HepG2 (cell line): ENCODE data around the gene ABHD4. TPM values are rescaled to one million over a fixed set of nuclear protein-coding genes. Genes with fewer than 3 reads are reported as not detected.
A peak's percentile ranks its signal among the peaks of the same experiment; 100 is the strongest.

Experiments
- MXI1 ChIP-seq: IDR thresholded peaks from 3 replicates; pipeline ENCODE4 v1.6.1; 2012; ENCODE audit warnings: low read depth, low read length, inconsistent platforms, borderline replicate concordance
- NR2F6 ChIP-seq, 2 experiments: IDR thresholded peaks; 2 replicates each; pipeline ENCODE4 v1.6.1; 2016; ENCODE audit warnings: antibody characterized with exemption in 1 of 2, mild to moderate bottlenecking in 1 of 2
- PHF8 ChIP-seq: sonication (generic); formaldehyde crosslinking; IDR thresholded peaks from 2 replicates; pipeline ENCODE4 v1.5.0; 2020; ENCODE audit warnings: missing genetic modification reagents
- SIX1 ChIP-seq: sonication (generic); formaldehyde crosslinking; IDR thresholded peaks from 2 replicates; pipeline ENCODE4 v1.4.0; 2020; ENCODE audit warnings: missing genetic modification reagents, borderline replicate concordance
- SP4 ChIP-seq: sonication (generic); formaldehyde crosslinking; IDR thresholded peaks from 2 replicates; pipeline ENCODE4 v1.8.1; 2023; ENCODE audit warnings: mild to moderate bottlenecking, missing genetic modification reagents
- SPEN ChIP-seq: sonication (generic); formaldehyde crosslinking; IDR thresholded peaks from 2 replicates; pipeline ENCODE4 v1.5.1; 2020; ENCODE audit warnings: low read depth, mild to moderate bottlenecking, missing genetic modification reagents
- SRSF1 ChIP-seq: fragments of 200-400 bp; formaldehyde crosslinking; optimal IDR thresholded peaks from 2 replicates; pipeline ENCODE3; 2017; ENCODE audit warnings: mild to moderate bottlenecking, low read depth, low read length, moderate library complexity
- ZNF10 ChIP-seq: sonication (generic); formaldehyde crosslinking; IDR thresholded peaks from 2 replicates; pipeline ENCODE4 v1.4.0; 2020; ENCODE audit warnings: mild to moderate bottlenecking, low read depth, missing genetic modification reagents, borderline replicate concordance
- ZNF274 ChIP-seq: sonication (generic); formaldehyde crosslinking; IDR thresholded peaks from 2 replicates; pipeline ENCODE4 v1.5.1; 2020; ENCODE audit warnings: mild to moderate bottlenecking, missing genetic modification reagents
- ZNF350 ChIP-seq: sonication (generic); formaldehyde crosslinking; IDR thresholded peaks from 2 replicates; pipeline ENCODE4 v1.4.0; 2020; ENCODE audit warnings: mild to moderate bottlenecking, low read depth, missing genetic modification reagents, borderline replicate concordance
- ZNF44 ChIP-seq: sonication (generic); formaldehyde crosslinking; IDR thresholded peaks from 2 replicates; pipeline ENCODE4 v1.5.1; 2020; ENCODE audit warnings: mild to moderate bottlenecking, missing genetic modification reagents
- ZNF550 ChIP-seq: sonication (generic); formaldehyde crosslinking; IDR thresholded peaks from 2 replicates; pipeline ENCODE4 v1.4.0; 2020; ENCODE audit warnings: mild to moderate bottlenecking, missing genetic modification reagents, borderline replicate concordance
- ZNF678 ChIP-seq: sonication (generic); formaldehyde crosslinking; IDR thresholded peaks from 2 replicates; pipeline ENCODE4 v1.4.0; 2020; ENCODE audit warnings: mild to moderate bottlenecking, missing genetic modification reagents
- ZNF720 ChIP-seq: sonication (generic); formaldehyde crosslinking; IDR thresholded peaks from 2 replicates; pipeline ENCODE4 v1.4.0; 2020; ENCODE audit warnings: missing genetic modification reagents
- ZNF773 ChIP-seq: sonication (generic); formaldehyde crosslinking; IDR thresholded peaks from 2 replicates; pipeline ENCODE4 v1.4.0; 2020; ENCODE audit warnings: missing genetic modification reagents, borderline replicate concordance
- ZNF776 ChIP-seq: sonication (generic); formaldehyde crosslinking; IDR thresholded peaks from 2 replicates; pipeline ENCODE4 v1.4.0; 2020; ENCODE audit warnings: mild to moderate bottlenecking, missing genetic modification reagents
- polyA plus RNA-seq, 8 experiments: library from polyadenylated mRNA; depleted of rRNA in 3 of 8; stranded (reverse) in 7 of 8; unstranded in 1 of 8; fragments of >200 nt; fragmentation: Illumina TruSeq in 4 of 8; extraction: Trizol in 4 of 8; gene quantifications; 2 replicates each; pipeline versions ENCODE4 v1.2.1 to v1.2.3, GENCODE V29; 2011 to 2016; ENCODE audit warnings: low read depth in 4 of 8, missing spikeins in 1 of 8, mixed read lengths in 1 of 8; ENCODE audit not compliant: insufficient read depth in 1 of 8
- total RNA-seq, 5 experiments: library from RNA; depleted of rRNA; stranded (reverse); fragments of >200 nt; fragmentation: Illumina TruSeq; extraction: Trizol; gene quantifications; 2 replicates each; pipeline ENCODE4 v1.2.3, GENCODE V29; 2016; ENCODE audit warnings: low read depth in 1 of 5
- TF ChIP-seq, protein P1 (sequence below): sonication (generic); formaldehyde crosslinking; IDR thresholded peaks from 2 replicates; pipeline ENCODE4 v1.5.1; 2020; ENCODE audit warnings: mild to moderate bottlenecking, missing genetic modification reagents, borderline replicate concordance
- TF ChIP-seq, protein P2 (sequence below): sonication (generic); formaldehyde crosslinking; IDR thresholded peaks from 2 replicates; pipeline ENCODE4 v1.4.0; 2020; ENCODE audit warnings: low read depth, missing genetic modification reagents
- TF ChIP-seq, protein P3 (sequence below): sonication (generic); formaldehyde crosslinking; conservative IDR thresholded peaks from 2 replicates; pipeline ENCODE4 v1.4.0; 2020; ENCODE audit warnings: missing genetic modification reagents

Gene ABHD4
- total and polyA plus RNA-seq, 2 of the 13 experiments (the other 11 are each of a cell fraction or from before 2014, with no cell fraction given) = 16.1 to 47.5 TPM

DNA sequence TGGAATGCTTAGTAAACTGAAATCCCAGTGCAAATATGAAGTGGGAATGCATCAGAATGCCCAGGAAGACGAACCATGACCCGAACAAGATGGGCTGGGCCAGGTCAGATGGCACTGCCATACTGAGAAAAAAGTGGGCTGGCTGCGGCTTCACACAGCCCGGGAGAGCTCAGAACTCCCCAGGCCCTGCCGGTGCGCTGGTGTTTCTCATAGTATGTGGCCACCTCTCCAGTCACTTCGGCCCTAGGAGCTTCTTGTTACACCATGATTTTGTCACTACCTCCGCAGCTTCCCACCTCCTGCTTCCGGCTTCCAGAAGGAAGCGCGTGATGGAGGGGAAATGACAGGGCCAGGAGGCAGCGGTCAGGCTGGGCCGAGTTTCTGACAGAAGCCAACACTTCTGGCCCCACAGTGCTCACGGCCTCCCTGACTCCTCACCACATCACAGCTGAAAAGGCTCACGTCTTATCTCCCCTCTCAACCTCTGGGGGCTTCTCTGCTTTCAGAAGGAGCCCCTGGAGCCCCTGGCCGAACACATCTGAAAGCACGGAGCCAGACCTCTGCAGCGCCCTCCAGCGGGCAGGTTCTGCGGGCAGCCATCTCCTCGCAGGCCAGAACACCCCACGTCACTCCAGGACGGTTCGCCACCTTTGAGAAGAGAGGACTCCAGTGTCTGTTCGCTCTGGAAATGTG is 39.7 kb upstream of the ABHD4 start (continued):
- TF ChIP-seq, protein P1, sequence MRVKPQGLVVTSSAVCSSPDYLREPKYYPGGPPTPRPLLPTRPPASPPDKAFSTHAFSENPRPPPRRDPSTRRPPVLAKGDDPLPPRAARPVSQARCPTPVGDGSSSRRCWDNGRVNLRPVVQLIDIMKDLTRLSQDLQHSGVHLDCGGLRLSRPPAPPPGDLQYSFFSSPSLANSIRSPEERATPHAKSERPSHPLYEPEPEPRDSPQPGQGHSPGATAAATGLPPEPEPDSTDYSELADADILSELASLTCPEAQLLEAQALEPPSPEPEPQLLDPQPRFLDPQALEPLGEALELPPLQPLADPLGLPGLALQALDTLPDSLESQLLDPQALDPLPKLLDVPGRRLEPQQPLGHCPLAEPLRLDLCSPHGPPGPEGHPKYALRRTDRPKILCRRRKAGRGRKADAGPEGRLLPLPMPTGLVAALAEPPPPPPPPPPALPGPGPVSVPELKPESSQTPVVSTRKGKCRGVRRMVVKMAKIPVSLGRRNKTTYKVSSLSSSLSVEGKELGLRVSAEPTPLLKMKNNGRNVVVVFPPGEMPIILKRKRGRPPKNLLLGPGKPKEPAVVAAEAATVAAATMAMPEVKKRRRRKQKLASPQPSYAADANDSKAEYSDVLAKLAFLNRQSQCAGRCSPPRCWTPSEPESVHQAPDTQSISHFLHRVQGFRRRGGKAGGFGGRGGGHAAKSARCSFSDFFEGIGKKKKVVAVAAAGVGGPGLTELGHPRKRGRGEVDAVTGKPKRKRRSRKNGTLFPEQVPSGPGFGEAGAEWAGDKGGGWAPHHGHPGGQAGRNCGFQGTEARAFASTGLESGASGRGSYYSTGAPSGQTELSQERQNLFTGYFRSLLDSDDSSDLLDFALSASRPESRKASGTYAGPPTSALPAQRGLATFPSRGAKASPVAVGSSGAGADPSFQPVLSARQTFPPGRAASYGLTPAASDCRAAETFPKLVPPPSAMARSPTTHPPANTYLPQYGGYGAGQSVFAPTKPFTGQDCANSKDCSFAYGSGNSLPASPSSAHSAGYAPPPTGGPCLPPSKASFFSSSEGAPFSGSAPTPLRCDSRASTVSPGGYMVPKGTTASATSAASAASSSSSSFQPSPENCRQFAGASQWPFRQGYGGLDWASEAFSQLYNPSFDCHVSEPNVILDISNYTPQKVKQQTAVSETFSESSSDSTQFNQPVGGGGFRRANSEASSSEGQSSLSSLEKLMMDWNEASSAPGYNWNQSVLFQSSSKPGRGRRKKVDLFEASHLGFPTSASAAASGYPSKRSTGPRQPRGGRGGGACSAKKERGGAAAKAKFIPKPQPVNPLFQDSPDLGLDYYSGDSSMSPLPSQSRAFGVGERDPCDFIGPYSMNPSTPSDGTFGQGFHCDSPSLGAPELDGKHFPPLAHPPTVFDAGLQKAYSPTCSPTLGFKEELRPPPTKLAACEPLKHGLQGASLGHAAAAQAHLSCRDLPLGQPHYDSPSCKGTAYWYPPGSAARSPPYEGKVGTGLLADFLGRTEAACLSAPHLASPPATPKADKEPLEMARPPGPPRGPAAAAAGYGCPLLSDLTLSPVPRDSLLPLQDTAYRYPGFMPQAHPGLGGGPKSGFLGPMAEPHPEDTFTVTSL (CRISPR knock-in tag) = no peak
- TF ChIP-seq ZNF550 (CRISPR knock-in tag) = peak; percentile 33; the same call in 1 of the 2 replicates
- TF ChIP-seq, protein P2, sequence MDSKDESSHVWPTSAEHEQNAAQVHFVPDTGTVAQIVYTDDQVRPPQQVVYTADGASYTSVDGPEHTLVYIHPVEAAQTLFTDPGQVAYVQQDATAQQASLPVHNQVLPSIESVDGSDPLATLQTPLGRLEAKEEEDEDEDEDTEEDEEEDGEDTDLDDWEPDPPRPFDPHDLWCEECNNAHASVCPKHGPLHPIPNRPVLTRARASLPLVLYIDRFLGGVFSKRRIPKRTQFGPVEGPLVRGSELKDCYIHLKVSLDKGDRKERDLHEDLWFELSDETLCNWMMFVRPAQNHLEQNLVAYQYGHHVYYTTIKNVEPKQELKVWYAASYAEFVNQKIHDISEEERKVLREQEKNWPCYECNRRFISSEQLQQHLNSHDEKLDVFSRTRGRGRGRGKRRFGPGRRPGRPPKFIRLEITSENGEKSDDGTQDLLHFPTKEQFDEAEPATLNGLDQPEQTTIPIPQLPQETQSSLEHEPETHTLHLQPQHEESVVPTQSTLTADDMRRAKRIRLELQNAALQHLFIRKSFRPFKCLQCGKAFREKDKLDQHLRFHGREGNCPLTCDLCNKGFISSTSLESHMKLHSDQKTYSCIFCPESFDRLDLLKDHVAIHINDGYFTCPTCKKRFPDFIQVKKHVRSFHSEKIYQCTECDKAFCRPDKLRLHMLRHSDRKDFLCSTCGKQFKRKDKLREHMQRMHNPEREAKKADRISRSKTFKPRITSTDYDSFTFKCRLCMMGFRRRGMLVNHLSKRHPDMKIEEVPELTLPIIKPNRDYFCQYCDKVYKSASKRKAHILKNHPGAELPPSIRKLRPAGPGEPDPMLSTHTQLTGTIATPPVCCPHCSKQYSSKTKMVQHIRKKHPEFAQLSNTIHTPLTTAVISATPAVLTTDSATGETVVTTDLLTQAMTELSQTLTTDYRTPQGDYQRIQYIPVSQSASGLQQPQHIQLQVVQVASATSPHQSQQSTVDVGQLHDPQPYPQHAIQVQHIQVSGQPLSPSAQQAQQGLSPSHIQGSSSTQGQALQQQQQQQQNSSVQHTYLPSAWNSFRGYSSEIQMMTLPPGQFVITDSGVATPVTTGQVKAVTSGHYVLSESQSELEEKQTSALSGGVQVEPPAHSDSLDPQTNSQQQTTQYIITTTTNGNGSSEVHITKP (CRISPR knock-in tag) = no peak
- TF ChIP-seq MXI1 = no peak; the same call in 2 of the 3 replicates
- TF ChIP-seq ZNF776 (CRISPR knock-in tag) = 0 out of 2 replicates have a peak, but pooled peaks have one; percentile 11
- TF ChIP-seq, protein P3, sequence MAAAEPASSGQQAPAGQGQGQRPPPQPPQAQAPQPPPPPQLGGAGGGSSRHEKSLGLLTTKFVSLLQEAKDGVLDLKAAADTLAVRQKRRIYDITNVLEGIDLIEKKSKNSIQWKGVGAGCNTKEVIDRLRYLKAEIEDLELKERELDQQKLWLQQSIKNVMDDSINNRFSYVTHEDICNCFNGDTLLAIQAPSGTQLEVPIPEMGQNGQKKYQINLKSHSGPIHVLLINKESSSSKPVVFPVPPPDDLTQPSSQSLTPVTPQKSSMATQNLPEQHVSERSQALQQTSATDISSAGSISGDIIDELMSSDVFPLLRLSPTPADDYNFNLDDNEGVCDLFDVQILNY (CRISPR knock-in tag) = 0 out of 2 replicates have a peak, but pooled peaks have one; percentile 28
- TF ChIP-seq ZNF678 = 0 out of 2 replicates have a peak, but pooled peaks have one; percentile 37
- 0 out of 2 replicates have a peak, but pooled peaks have one; percentile 21 for TF ChIP-seq ZNF44 (CRISPR knock-in tag)
- peak; percentile 43; the same call in 1 of the 2 replicates for TF ChIP-seq SP4
- no peak for TF ChIP-seq ZNF350 (CRISPR knock-in tag)
- no peak for TF ChIP-seq ZNF10
- 0 out of 2 replicates have a peak, but pooled peaks have one; percentile 44 for TF ChIP-seq PHF8
- TF ChIP-seq SIX1 (CRISPR knock-in tag) = no peak
- no peak for TF ChIP-seq ZNF274 (CRISPR knock-in tag)
- no peak for TF ChIP-seq NR2F6 (IDR thresholded peaks at IDR 0.05)
- no peak for TF ChIP-seq NR2F6 (CRISPR knock-in tag; IDR thresholded peaks at IDR 0.05)
- TF ChIP-seq SRSF1 = no peak
- TF ChIP-seq ZNF720 (CRISPR knock-in tag) = no peak
- 0 out of 2 replicates have a peak, but pooled peaks have one; percentile 51 for TF ChIP-seq ZNF773 (CRISPR knock-in tag)
- TF ChIP-seq SPEN (CRISPR knock-in tag) = peak; percentile 28; the same call in 1 of the 2 replicates
